NCI-H2107 treated with DMSO at 0.1 percent for 48 hours (cell line): Measurements from ENCODE around the gene HIP1.
"Not testable (repeated sequence)": the region's sequence is repeated elsewhere in the genome, so short reads cannot be mapped to it uniquely, and the experiment has no call there.

Source experiments
- DNase-seq: peaks from one replicate; lab custom pipeline; 2025; ENCODE audit not compliant: unreplicated experiment; lab: John Stamatoyannopoulos, UW

Gene HIP1

DNA sequence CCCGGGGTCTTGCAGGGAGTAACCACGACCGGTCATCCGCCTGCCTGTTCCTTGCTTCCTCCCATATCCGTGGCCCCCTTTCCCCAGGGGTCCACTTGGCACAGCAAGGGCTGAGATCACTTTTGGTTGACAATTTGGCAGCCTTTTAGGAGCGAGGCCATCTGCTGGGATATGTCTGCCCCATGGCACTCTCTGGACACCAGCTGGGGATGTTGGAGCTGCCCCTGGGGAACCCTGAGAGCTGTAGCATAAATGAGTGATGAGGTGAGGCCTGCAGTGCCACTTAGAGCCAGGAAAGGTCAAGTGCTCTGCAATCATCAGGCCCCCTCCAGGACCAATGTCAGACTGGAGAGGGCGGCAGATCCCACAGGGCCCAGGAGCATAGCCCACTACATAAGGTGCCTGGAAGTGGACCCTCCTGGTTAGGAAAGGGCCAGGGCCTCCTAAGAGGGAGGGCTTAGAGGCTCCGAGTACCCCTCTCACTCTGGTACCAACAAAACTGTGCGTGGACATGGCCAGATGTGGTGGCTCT, 92.1 kb downstream of the HIP1 start:
- no peak for DNase-seq

DNA sequence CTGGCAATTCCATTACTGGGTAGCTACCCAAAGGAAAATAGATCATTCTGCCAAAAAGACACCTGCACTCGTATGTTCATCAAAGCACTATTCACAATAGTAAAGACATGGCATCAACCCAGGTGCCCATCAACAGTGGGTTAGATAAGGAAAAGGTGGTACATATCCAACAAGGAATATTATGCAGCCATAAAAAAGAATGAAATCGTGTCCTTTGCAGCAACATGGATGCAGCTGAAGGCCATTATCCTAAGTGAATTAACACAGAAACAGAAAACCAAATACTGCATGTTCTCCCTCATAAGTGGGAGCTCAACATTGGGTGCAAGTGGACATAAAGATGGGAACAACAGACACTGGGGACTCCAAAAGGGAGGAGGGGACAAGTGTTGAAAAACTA, 93.2 kb downstream of the HIP1 start:
- no peak for DNase-seq

DNA sequence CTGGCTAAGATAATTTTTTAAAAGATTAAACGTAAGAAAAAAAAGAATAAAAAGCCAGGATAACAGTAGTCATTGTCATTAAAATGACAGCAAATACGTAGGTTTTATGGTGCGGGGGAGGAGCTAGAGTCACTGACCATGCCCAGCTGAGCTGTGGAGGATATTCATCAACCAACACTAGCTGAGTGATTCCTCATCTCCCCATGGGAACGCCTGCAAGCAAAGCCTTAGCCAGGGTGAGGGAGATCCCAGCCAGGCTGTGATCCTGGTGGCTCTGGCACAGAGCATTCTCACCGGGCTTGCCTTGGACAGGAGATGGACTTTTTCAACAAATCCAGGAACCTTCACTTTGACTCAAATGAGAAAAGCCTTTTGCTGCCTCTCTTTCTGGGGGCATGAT, 94.2 kb downstream of the HIP1 start:
- no peak for DNase-seq

DNA sequence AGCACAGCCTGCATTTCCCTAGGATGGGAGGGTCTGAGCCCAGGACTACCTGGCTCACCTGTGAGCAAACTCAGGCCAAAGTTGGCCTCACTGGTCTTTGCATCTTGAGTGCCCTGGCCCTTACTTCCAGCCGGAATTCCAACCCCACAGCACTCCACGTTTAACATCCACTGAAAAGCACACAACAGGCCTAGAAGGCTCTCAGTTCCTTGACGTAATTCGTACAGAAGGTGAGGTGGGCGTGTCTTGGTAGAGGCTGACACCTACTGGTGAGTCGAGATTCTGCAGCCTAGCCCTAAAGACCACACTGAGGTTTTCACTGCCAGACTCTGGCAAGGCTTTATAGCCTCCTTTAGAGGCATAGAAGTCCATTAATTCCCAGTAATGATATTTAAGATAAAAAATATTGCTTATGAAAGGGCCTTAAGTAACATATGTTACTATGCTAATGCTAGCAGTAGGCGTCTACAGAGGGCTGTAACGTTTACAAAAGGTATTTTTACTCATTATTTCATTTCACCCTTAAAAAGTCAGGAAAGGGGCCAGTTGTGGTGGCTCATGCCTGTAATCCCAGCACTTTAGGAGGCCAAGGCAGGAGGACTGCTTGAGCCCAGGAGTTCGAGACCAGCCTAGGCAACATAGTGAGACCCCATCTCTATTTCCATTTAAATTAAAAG, 95.8 kb downstream of the HIP1 start:
- no peak for DNase-seq

DNA sequence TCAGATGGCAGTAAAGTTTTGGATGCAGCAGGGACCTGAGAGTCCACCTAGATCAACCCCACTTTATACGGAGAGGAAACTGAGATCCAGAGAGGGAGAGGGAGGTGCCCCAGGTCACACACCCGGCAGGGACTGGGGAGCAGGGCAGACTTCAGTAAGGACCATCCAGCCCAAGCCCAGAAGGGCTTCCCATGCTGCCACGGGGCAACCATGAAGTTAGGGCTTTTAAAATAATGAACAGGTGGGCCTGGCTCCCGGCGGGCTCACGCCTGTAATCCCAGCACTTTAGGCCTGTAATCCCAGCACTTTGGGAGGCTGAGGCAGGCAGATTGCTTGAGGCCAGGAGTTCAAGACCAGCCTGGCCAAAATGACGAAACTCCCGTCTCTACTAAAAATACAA, 98.5 kb downstream of the HIP1 start:
- DNase-seq, result no peak

DNA sequence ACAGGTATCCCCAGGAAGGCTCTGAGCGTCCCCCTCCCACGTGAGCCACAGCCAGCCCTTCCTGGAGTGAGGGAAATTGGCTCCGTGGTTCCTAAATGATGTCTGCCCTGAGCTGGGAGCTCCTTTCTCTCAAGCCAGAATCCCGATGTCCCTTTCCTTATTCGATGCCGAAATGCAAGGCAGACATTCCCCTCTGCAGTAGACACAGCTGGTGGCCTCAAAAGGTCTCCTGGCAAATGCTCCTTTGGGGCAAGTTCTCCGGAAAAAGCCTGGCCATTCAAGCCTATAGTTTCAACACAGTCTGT, 98.9 kb downstream of the HIP1 start:
- DNase-seq, result no peak

DNA sequence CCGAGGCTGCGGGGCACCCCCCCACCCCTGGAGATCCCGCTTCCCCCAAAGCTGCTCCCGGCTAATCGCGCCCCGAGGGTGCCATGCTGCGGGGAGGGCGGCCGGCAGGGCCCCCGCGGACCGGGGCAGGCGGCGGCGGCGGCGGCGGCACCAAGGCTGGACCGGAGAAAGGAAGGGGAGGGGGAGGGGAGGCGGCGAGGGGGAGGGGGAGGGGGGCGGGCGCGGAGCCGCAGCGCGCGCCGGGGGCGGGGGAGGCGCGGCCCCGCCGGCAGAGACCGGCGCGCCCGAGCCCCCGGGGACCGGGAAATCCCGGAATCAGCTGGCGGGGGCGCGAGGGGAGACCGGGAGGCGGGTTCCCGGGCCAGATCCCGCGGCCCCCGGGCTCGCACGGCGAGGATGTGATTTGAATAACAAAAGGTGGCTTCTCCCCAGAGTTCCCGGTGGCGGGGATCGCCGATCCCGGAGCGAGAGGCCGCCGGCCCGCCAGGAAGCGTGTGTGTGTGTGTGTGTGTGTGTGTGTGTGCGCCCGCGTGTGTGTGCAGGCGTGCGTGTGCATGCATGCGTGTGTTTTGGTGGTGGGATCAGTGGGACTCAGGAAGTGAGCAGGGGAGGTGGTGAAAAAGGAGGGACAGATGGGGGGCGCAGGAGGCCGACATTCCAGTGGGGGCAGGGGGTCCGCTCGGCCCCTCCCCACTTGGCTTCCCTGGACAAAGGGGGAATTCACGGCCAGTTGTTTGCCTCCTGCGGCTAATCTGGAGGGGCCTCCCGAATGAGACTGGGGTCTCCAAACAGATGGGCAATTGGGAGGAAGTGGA, 99.5 kb downstream of the HIP1 start:
- DNase-seq, result peak; percentile 28

DNA sequence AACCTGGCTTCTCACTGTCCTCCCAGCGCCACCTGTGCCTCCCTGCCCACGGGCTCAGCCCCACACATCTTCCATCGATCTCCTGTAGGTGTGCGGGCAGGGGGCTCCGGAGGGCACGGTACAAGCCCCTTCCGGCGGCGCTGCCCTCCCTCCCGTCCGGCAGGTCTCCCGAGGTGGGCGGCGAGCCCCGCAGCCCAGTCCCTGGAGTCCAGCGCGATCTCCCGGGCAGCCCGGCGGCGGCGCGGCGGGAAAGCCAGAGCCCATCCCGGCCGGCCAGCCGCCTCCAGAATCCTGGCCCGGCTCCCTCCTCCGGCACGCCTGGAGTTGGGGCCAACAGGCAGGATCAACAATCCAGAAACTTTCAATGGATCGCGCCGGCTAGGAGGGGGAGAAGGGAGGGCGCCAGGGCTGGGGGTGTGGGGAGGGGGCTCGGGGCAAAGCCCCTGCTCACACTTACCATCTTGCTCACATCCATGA, 100.1 kb downstream of the HIP1 start:
- no peak for DNase-seq

DNA sequence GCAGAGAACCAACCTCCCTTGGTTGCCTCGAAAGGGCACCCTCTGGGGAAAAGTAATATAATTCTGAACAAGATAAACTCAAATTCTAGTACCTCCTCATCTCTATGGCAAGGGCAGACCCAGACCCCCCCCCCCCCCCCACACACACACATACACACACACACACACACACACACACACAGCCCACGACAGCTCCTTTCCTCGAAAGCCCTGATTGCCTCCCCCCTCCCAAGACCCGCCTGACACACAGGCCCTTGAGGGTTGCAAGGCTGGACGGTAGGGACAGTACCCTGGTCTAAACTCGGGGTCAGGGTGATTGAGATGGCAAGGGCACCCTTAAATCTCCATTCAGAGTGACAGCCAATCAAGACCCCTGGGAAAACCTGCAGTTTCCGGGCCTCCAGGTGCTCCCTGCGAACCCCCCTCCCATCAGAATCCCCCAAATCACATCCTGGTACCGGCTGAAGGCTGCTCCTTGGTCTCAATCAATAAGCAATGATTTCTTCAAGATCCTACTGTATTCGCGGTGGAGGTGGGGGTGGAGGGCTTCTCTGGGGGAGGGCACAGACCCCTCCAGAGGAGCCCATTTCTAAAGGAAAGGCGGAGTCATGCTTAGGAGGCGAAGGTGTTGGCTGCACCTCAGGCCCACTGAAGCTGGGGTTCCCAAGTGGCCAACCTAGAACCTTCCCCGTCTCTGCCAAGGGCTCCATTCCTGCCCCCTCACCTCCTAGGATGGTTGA, 100.7 kb downstream of the HIP1 start:
- DNase-seq, result no peak

DNA sequence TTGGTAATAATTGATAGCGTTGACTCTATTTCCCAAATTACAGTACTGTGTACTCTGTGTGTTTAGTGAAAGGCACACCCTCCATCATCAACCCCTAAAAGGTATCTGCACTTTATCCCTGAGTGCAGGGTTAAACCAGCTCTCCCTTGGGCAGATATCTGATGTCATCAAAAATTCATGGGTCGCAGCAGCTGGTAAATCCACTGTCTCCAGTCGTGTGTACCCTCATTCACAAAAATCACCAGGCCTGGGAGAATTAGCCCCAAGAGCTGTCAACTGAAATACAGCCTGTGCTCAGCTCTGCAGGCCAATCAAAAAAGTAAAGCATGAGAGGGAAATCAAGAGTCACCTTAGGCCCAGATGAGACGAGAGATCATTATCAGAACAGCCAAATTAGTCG, 103.7 kb downstream of the HIP1 start:
- no peak for DNase-seq

DNA sequence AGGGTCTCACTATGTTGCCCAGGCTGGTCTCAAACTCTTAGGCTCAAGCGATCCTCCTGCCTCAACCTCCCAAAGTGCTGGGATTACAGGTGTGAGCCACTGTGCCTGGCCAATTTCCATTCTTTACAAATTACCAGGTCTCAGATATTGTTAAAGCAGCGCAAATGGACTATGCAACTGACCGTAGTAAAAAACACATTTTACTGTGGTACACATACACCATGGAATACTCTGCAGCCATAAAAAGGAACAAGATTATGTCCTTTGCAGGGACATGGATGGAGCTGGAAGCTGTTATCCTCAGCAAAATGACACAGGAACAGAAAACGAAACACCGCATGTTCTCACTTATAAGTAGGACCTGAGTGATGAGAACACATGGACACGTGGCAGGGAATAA, 106.2 kb downstream of the HIP1 start:
- not testable (repeated sequence) for DNase-seq

DNA sequence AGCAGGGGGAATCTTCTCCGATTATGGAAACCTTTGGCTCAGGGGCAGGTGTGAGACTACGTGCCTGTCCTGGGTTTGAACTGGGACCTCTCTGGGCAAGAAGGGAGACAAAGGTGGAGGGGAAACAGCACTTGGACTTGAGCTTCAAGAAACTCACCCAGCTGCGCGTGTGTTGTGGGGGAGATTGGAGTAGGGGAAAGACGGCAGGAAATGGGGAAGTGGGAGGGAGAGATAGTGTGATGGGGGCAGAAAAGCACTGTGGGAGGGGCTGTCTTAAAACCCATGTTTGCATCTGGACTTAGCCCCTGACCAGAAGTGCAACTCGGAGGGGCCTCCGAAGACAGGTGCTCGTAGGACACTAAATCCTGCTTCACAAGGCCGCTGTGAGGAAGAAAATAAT, 107.0 kb downstream of the HIP1 start:
- DNase-seq, result no peak

DNA sequence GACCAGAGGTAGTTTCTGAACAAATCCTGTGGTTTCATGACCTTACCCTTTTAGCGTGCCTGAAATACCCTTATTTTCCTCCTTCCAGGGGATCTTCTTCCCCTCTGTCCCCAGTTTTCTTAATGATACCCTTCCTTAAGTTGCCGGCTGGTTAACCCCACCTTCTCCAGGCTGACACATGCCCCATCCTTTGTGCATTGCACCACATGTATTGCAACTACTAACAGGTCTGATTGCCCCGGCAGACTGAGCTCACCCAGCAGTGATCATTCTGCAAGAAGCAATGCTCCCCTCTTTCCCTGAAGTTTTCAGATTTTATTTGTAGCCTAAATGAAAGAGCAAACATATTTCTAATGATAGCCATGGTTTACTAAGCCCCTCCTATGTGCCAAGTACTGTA, 108.2 kb downstream of the HIP1 start:
- DNase-seq, result no peak

DNA sequence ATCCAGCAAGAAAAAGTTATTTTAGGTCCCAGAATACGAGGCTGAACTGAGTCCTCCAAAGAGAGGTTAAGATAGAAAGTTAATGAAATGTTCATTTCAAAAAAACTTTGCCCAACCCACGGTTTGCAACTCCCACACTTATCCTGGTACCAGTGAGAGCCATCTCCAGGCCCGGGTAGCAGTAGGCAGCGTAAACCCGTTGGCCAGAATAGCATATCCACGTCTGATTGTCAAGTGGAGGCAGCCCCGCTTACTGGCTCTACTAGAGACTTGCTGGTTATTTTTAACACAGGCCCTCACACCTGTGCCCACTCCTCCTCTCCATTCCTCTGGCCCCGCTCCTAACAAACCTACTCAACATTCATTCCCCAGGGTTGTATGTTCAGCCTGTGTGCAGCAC, 109.7 kb downstream of the HIP1 start:
- no peak for DNase-seq

DNA sequence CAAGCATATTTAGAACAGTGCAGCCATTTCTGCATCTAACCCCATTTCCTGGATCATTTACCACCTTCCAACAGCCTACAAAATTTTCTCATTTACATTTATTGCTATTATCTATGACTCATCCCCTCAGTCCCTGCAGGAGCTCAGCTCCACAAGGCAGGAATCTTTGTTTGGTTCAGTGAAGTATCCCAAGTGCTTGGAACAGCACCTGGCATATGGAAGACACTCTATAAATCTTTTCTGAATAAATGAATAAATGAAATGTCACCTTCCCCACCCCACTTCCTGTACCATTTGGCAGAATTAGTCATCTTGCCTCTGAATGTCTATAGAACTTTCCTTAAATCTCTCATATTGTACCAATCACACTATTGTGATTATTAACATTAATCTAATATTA, 110.7 kb downstream of the HIP1 start:
- no peak for DNase-seq

DNA sequence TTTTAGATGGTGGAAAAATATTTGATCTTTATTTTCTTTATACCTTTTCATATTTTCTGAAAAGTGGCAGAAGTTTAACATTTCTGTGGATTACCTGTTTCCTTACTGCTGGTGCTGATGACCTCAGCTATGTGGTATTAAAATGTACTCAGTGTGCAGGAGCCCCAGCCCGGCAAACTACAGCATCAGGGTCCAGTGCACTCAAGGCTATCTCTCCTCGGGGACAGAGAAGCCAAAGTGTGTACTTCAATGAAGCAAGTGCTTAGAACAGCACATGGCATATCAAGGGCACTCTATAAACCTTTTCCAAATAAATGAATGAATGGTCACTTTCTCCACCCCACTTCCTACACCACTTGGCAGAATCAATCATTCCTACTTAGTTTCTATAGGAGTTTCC, 111.8 kb downstream of the HIP1 start:
- DNase-seq, result no peak

DNA sequence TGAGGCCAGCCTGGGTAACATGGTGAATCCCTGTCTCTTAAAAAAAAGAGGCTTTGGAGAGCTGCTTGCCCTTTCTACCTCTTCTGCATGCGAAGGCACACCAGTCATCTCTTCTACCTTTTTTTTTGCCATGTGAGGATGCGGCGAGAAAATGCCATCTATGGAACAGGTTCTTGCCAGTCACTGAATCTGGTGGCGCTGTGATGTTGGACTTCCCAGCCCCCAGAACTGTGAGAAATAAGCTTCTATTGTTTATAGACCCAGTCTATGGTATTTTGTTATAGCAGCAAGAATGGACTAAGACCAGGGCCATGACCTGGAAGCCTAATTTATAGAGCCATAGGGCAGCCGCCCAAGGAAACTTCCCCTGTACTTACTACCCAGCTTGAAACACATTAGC, 112.9 kb downstream of the HIP1 start:
- no peak for DNase-seq

DNA sequence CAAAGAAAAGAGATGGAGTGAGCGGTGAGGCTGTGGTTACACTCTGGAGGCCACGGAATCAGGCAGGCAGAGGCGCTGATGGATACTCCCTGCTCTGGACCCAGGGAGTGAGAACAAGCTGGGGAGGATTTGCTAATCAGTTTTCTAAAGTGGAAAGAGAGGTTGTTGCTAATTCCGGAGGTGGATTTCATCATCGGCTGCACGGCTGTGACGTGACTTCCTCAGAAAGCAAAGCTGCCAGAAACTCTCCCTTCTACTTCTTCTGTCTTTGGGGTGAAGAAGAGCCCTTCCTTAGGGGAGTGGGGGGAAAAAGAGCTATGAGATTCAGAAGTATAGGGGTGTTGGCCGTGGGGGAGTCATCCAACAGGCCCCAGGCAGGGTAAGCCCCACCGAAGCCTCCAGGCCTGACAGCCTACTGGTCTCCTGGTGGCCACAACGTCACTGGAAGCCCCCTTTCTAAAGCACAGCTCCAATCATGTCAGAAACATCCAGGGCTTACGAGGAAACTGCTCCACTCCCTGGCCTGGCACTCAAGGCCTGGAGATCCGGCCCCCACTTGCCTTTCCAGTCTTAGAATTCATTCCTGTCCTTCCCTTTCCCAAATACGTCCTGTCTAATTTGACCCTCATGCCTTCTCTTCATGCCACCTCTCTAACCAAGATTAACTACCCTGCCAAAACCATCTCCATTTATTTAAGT, 114.5 kb downstream of the HIP1 start:
- DNase-seq, result no peak

DNA sequence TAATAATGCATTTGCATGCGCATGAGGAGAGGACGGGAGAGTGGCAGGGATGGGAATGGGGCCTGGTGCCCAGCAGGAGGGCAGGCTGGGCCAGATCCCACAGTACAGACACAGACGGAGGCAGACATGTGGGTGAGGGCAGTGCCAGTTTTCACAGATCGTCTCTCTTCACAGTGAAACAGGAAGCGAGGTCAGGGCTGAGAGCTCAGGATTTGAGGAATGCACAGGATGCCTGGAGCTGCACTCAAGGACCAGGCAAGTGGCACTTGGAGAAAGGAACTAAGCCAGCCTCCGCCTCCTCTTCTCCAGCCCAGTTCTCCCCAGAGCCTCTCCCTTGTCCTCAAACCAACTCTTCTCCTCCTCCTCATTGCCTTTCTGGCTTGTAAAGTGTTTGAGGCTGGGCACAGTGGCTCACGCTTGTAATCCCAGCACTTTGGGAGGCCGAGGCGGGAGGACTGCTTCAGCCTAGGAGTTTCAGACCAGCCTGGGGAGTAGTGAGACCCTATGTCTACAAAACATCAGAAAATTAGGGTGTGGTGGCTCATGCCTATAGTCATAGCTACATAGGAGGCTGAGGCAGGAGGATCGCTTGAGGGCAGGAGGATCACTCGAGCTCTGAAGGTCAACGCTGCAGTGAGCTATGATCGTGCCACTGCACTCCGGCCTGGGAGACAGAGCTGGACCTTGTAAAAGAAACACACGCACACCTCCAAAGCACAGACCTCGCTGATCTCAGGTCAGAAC, 115.2 kb downstream of the HIP1 start:
- peak; percentile 30 for DNase-seq

DNA sequence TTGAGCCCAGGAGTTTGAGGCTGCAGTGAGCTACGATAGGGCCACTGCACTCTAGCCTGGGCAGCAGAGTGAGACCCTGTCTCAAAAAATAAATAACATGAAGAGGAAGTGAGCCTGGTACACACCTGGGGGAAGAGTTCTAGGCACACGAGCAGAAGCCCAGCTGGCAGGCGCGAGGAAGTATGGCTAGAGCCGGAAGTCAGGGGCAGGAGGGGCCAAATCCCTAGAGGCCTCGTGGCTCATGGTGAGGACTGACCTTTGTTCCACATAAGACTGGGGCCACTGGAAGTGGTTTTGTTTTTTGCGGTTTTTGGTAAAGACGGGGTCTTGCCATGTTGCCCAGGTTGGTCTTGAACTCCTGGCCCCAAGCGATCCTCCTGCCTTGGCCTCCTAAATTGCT, 117.6 kb downstream of the HIP1 start:
- no peak for DNase-seq

DNA sequence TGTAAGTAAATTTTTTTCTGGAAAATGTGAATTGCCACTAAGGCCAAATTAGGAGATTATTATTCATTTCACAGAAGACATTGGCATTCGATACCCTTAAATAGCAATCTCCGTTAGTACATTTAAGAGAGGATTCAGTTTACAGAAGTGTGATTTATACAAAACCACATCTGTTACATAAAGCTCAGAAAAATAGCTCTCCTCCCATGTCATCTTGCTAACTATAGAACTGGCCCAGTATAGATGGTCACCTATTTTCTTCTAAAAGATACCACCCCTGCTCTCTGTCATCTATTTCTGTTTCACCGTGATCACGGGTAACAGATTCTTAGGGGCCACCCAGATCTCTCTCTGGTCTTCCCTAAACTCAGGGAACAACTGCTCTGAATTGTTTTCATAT, 119.1 kb downstream of the HIP1 start:
- no peak for DNase-seq
